Activated CD4-positive, alpha-beta T cell treated with anti-CD3 and anti-CD28 coated beads, Interleukin-2, amount 10 ng/mL, durations not matched to agents 7 days and 5 days (primary cell): ENCODE results near the gene BRICD5. TPM values are rescaled to one million over a fixed set of nuclear protein-coding genes. Genes with fewer than 3 reads are reported as not detected.
"Not testable (repeated sequence)": the region's sequence is repeated elsewhere in the genome, so short reads cannot be mapped to it uniquely, and the experiment has no call there.

Experiments used
- CTCF ChIA-PET: fragments of 350-600 bp; sonication (Branson Sonifier 250); formaldehyde crosslinking; loops from one replicate; lab custom pipeline; 2021; ENCODE audit warnings: antibody characterized with exemption; lab: Charles Lee
- POLR2A ChIA-PET: fragments of 350-600 bp; sonication (Branson Sonifier 250); formaldehyde crosslinking; loops from one replicate; lab custom pipeline; 2021; ENCODE audit warnings: antibody characterized with exemption; lab: Charles Lee
- DNase-seq: peaks from one replicate; pipeline ENCODE4 v3.0.0-alpha.2; 2020
- H3K27ac Mint-ChIP-seq: one replicate; pipeline ENCODE4 v1.8.0; 2021; ENCODE audit warnings: mild to moderate bottlenecking, moderate library complexity, mixed read lengths
- H3K27me3 Mint-ChIP-seq: one replicate; pipeline ENCODE4 v1.8.0; 2021; ENCODE audit warnings: mixed read lengths
- H3K36me3 Mint-ChIP-seq: one replicate; pipeline ENCODE4 v1.8.0; 2021; ENCODE audit warnings: low read depth, mixed read lengths
- H3K4me1 Mint-ChIP-seq: one replicate; pipeline ENCODE4 v1.8.0; 2021; ENCODE audit warnings: mixed read lengths
- H3K4me3 Mint-ChIP-seq: one replicate; pipeline ENCODE4 v1.8.0; 2021; ENCODE audit warnings: mild to moderate bottlenecking, moderate library complexity, mixed read lengths
- H3K9me3 Mint-ChIP-seq: one replicate; pipeline ENCODE4 v1.8.0; 2021; ENCODE audit warnings: mixed read lengths
- total RNA-seq, 2 experiments: library from RNA; stranded (reverse); gene quantifications; one replicate each; pipeline ENCODE4 v1.2.3, GENCODE V29; 2021

BRICD5 gene
- total RNA-seq, 2 experiments from 2014 or later: 13.9 to 17.4 TPM

DNA sequence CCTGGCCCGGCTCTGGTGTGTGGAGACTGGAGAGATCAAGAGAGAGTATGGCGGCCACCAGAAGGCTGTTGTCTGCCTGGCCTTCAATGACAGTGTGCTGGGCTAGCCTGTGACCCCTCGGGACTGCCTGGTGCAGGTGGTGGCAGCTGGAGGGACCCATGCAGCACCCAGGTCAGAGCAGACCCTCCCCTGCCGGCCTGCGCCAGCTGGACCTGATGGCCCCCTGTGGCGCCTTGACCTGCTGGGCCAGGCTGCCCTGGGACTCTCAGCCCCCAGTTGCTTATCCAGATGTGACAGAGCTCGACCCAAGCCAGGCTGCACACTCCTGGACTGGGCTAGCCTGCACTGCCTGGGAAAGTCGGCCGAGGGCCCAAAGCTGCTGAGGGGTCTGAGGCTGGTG is 1.9 kb downstream of the BRICD5 start:
- H3K27ac Mint-ChIP-seq: no peak overlapping the region
- H3K4me3 Mint-ChIP-seq: no peak overlapping the region
- peaks cover 40% of the 10 kb centered on the region for H3K4me1 Mint-ChIP-seq
- POLR2A ChIA-PET: no interaction called here
- H3K27me3 Mint-ChIP-seq: no peaks in the 10 kb centered on the region
- peaks cover 20% of the 10 kb centered on the region for H3K36me3 Mint-ChIP-seq
- CTCF ChIA-PET: no interaction called here
- no peaks in the 10 kb centered on the region for H3K9me3 Mint-ChIP-seq
- no peak for DNase-seq

DNA sequence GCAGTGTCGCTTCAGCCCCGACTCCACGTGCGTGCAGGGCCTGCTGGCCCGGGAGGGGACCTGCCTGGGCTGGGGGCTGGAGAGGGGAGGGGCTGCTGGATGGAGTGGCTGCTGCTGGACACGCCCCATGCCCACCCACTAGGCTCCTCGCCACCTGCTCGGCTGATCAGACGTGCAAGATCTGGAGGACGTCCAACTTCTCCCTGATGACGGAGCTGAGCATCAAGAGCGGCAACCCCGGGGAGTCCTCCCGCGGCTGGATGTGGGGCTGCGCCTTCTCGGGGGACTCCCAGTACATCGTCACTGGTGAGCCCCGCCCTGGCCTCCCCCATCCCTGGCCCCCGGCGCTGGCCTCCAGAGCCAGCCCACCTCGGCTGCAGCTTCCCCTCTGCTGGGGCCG is 2.4 kb downstream of the BRICD5 start:
- Mint-ChIP-seq H3K4me1 (peaks cover 40% of the 10 kb centered on the region), H3K27ac (no peak overlapping the region), H3K9me3 (no peaks in the 10 kb centered on the region), H3K4me3 (no peak overlapping the region), H3K36me3 (peaks cover 18% of the 10 kb centered on the region), H3K27me3 (no peaks in the 10 kb centered on the region)
- POLR2A ChIA-PET: no interaction called here
- CTCF ChIA-PET: interaction anchor here (0.6 kb wide), 1 partner anchor 323 kb away, joined by 4 read pairs; no protein-coding TSS in a partner anchor
- no peak for DNase-seq

DNA sequence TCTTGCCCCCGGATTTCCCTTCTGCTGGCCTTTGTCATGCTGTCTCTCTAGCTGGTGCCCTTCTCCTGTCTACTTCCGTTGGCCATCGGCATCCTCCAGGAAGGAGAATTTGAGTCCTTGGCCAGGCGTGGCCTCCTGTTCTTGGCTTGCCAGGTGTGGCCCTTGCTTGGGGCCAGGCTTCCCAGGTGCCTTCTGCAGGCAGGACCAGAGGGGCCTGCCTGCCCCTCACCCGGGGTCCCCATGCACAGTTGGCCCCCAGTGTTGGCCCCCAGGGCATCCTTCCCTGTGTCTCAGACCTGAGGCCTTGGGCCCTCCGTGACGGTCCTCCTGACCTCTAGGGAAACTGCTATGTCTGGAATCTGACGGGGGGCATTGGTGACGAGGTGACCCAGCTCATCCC is 2.8 kb downstream of the BRICD5 start:
- Mint-ChIP-seq H3K27me3 (no peaks in the 10 kb centered on the region), H3K4me1 (peaks cover 36% of the 10 kb centered on the region), H3K36me3 (peaks cover 16% of the 10 kb centered on the region), H3K9me3 (no peaks in the 10 kb centered on the region), H3K27ac (no peak overlapping the region), H3K4me3 (peak overlapping the region; percentile 58)
- ChIA-PET CTCF (interaction anchor here (0.6 kb wide), 1 partner anchor 323 kb away, joined by 4 read pairs; no protein-coding TSS in a partner anchor), POLR2A (no interaction called here)
- DNase-seq: no peak

DNA sequence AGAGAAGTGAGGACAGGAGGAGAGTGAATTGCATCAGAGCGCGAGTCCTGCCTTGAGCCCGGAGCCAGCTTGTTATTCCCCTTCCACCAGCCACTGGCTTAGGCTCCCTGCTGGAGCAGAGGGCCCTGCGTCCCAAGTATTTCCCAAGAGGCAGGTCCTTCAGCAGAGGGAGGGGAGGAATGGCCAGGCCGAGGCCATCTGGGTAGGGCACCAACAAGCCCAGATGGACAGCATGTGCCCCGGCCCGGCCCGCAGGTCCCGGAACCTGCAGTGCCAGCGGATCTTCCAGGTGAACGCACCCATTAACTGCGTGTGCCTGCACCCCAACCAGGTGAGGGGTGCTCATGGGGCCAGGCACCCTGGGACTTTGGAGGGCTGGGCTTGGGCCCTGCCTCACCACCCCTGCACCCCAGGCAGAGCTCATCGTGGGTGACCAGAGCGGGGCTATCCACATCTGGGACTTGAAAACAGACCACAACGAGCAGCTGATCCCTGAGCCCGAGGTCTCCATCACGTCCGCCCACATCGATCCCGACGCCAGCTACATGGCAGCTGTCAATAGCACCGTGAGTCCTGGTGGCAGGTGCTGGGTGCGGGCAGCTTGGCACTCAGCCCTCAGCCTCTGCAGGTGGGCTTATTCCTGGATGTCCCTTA is 3.8 kb downstream of the BRICD5 start:
- no peak for DNase-seq
- Mint-ChIP-seq H3K4me1 (peaks cover 26% of the 10 kb centered on the region), H3K9me3 (no peaks in the 10 kb centered on the region), H3K36me3 (peaks cover 15% of the 10 kb centered on the region), H3K27ac (peak overlapping the region; percentile 19), H3K27me3 (peaks cover 3% of the 10 kb centered on the region), H3K4me3 (peak overlapping the region; percentile 76)
- POLR2A ChIA-PET: no interaction called here
- CTCF ChIA-PET: interaction anchor here (0.6 kb wide), 1 partner anchor 40 kb away, joined by 3 read pairs; no protein-coding TSS in a partner anchor

DNA sequence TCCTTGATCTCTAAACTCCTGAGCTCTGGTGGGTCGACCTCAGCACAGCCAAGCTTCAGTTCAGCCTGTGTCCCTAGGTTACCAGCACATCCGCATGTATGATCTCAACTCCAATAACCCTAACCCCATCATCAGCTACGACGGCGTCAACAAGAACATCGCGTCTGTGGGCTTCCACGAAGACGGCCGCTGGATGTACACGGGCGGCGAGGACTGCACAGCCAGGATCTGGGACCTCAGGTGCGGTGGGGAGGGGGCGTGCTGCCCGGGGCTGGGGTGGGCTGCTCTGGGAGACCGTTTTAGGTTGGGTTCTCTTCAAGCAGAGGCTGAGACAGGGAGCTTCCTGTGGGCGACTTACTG is 4.3 kb downstream of the BRICD5 start:
- peaks cover 4% of the 10 kb centered on the region for H3K27me3 Mint-ChIP-seq
- CTCF ChIA-PET: interaction anchor here (0.6 to 1.4 kb wide), 2 partner anchors 9 to 41 kb away, joined by 3 read pairs; partner anchors contain the start of gene PGP

DNA sequence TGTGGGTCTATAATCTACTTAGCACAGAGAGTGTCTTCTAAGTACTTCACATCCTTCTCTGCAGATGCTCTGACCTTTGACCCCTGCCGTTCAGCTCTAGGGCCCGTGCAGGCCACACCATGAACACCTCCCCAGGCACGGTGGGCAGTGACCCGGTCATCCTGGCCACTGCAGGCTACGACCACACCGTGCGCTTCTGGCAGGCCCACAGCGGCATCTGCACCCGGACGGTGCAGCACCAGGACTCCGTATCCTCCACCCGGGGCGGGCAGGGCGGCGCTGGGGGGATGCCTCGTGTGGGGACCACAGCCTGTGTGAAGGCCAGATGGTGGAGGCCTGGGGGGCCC is 4.7 kb downstream of the BRICD5 start:
- ChIA-PET CTCF (interaction anchor here (1.4 kb wide), 1 partner anchor 9 kb away, joined by 3 read pairs; the partner anchor contains the start of gene PGP), POLR2A (no interaction called here)
- Mint-ChIP-seq H3K27ac (peak overlapping the region; percentile 84), H3K4me1 (peaks cover 24% of the 10 kb centered on the region), H3K27me3 (peaks cover 4% of the 10 kb centered on the region), H3K9me3 (no peaks in the 10 kb centered on the region), H3K36me3 (peaks cover 15% of the 10 kb centered on the region), H3K4me3 (peak overlapping the region; percentile 76)
- DNase-seq: no peak

More for the DNA sequence above, 4.3 kb downstream of the BRICD5 start:
- no peak for DNase-seq
- POLR2A ChIA-PET: no interaction called here
- H3K4me1 Mint-ChIP-seq: peaks cover 24% of the 10 kb centered on the region
- peak overlapping the region; percentile 84 for H3K27ac Mint-ChIP-seq
- no peaks in the 10 kb centered on the region for H3K9me3 Mint-ChIP-seq
- peak overlapping the region; percentile 76 for H3K4me3 Mint-ChIP-seq
- peaks cover 15% of the 10 kb centered on the region for H3K36me3 Mint-ChIP-seq

DNA sequence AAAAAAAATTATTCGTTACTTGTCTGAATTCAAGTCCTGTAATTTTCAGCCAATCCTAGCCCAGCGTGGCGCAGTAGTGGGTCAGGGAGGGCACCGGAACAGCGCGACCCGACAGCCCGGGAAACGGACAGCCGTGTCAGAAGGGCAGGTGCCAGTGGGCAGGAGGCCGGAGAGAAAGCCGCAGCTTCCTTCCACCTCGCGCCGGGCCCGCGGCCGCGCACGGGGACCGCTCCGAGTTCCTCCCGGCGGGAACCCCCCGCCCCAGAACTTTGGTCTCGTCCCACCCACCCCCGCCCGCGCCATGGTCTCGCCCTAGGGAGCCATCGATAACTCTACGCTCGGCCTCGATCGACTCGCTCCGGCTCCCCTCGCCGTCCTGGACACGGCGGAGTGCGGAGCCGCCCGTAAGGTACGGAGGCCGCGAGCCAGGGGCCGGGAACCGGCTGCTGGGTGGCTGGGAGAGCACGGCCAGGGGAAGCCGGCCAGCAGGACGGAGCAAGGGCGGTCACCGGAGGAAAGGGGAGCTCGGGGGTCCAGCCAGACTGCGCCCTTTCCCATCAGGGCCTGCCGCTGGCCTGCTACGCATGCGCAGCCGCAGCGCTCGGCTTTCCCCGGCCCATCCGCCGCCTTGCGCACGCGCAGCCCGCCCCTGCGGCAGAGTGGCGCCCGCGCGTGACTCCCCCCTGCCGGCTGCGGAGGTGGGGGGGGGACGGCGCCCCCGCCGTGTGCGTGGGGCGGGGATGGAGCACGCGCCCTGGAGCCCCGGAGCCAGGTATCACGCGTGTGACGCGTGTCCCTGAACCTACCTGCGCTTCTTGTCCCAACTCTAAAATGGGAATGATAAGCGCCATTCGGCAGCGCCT is 5.3 kb downstream of the BRICD5 start, which contains the start of gene MLST8:
Gene MLST8, plus strand, starts transcription at position 351 of the 863 bp plus-strand sequence. CDS start 632 bp downstream, outside the sequence.
- CTCF ChIA-PET: interaction anchor here (1.4 kb wide), 1 partner anchor 10 kb away, joined by 3 read pairs; the partner anchor contains the start of gene PGP

DNA sequence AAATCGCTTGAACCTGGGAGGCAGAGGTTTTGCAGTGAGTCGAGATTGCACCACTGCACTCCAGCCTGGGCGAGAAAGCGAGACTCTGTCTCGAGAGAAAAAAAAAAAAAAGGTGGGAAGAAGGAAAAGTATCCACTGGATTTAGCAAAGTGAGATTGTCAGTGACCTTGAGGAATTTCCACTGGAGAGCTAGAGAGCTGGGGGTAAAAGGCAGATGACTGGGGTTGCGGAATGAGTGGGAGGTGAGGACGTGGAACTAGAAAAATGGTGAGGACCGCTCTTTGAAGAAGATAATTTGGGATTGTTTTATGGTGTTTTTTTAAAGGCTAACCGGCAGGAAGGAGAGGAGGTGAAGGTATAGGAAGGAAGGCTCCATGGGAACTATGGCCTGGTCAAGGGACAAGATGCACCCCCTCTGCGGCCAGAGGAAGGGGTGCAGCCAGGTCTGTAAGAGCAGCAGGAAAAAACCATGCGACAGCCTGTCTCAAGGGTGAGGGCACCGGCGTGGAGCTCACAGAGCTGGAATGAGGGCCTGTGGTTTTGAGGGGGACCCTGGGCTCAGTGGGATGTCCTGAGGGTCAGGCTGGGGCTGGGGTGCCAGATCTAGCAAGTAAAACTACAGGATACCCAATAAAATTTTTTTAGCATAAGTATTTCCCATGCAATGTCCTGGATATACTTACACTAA is 6.1 kb downstream of the BRICD5 start:
- Mint-ChIP-seq H3K36me3 (peaks cover 15% of the 10 kb centered on the region), H3K4me1 (peaks cover 24% of the 10 kb centered on the region), H3K27ac (peak overlapping the region; percentile 71), H3K27me3 (peaks cover 7% of the 10 kb centered on the region), H3K4me3 (peak overlapping the region; percentile 69), H3K9me3 (no peaks in the 10 kb centered on the region)
- ChIA-PET POLR2A (no interaction called here), CTCF (interaction anchor here (0.6 kb wide), 1 partner anchor 1774 kb away, joined by 3 read pairs; no protein-coding TSS in a partner anchor)
- no peak for DNase-seq

More for the DNA sequence above, 5.3 kb downstream of the BRICD5 start, which contains the start of gene MLST8:
- Mint-ChIP-seq H3K4me3 (peak within 1 kb of the TSS; percentile 77), H3K9me3 (no peaks in the 10 kb centered on the region), H3K27me3 (peaks cover 4% of the 10 kb centered on the region), H3K4me1 (peaks cover 24% of the 10 kb centered on the region), H3K27ac (peak within 1 kb of the TSS; percentile 87), H3K36me3 (peaks cover 15% of the 10 kb centered on the region)
- DNase-seq: peak; percentile 88
- POLR2A ChIA-PET: no interaction called here

DNA sequence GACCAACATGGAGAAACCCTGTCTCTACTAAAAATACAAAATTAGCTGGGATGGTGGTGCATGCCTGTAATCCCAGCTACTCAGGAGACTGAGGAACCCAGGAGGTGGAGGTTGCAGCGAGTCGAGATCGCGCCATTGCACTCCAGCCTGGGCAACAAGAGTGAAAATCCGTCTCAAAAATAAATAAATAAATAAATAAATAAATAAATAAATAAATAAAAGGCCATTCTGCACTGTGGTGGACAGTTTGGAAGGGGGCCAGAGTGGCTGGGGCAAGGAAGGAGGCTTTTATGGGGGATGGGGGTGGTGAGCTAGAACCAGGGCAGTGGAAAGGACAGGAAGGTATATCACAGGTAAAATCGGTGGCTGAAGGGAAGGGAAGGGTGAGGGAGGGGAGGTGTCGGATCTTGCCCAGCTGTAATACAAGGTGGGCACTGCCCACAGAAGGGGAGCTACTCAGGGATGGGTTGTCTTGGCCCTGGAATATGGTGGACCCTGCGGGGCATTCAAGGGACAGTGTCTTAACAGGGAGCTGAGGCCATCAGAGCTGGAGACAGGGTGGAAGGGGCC is 7.5 kb downstream of the BRICD5 start:
- POLR2A ChIA-PET: interaction anchor here (1.0 kb wide), 1 partner anchor 49 kb away, joined by 3 read pairs; no protein-coding TSS in a partner anchor
- Mint-ChIP-seq H3K27ac (peak overlapping the region; percentile 31), H3K27me3 (peaks cover 14% of the 10 kb centered on the region), H3K36me3 (peaks cover 13% of the 10 kb centered on the region), H3K4me3 (peak overlapping the region; percentile 69), H3K4me1 (peaks cover 24% of the 10 kb centered on the region)
- CTCF ChIA-PET: interaction anchor here (0.8 to 1.3 kb wide), 4 partner anchors 9 to 298 kb away, joined by 3 to 4 read pairs (median 4); no protein-coding TSS in a partner anchor
- H3K9me3 Mint-ChIP-seq, DNase-seq: not testable (repeated sequence)

DNA sequence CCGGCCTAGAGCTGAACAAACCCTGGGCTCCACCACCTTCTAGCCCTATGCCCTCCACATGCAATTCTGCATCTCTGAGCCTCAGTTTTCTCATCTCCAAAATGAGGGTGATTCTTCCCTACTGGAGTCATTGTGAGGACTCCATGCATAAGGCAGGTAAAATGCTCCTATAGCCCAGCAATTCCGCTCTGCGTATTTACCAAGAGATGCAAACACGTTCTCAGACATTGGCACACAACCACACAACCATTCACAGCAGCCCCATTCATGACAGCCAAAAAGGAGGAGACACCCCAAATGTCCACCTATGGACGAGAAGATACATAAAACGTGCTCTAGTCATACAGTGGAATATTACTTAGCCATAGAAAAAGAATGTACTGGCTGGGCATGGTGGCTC is 10.3 kb downstream of the BRICD5 start:
- Mint-ChIP-seq H3K9me3 (no peaks in the 10 kb centered on the region), H3K4me3 (no peak overlapping the region), H3K27me3 (peaks cover 30% of the 10 kb centered on the region), H3K4me1 (peaks cover 11% of the 10 kb centered on the region), H3K27ac (no peak overlapping the region), H3K36me3 (no peaks in the 10 kb centered on the region)
- ChIA-PET CTCF (interaction anchor here (0.8 kb wide), 1 partner anchor 23 kb away, joined by 3 read pairs; the partner anchor contains the start of gene E4F1), POLR2A (interaction anchor here (0.6 kb wide), 1 partner anchor 778 kb away, joined by 3 read pairs; no protein-coding TSS in a partner anchor)
- DNase-seq: no peak

DNA sequence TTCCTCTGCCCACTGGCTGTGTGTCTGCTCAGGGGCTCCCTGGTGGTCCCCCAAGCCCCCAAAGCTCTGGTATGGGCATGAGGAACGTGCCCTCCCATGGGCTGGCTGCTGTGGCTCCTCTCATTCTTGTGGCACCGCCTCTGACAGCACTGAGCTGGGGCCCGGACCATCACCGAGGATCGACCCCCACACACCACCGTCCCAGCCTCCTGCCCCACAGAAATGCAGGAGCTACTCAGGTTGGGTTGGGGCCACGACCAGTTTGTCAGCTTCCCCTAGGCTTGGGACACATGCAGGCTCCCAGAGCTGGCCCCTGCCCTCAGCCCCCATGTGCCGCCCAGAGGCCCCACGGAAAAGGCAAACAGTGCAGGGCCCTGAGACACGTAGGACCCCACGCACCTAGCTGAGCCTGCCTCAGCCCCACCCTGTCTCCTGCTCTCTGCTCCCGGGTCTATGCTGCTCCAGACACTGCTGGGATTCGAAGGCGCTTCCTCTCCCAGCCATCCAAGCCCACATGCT is 11.0 kb downstream of the BRICD5 start:
- Mint-ChIP-seq H3K36me3 (no peaks in the 10 kb centered on the region), H3K4me3 (no peak overlapping the region), H3K27me3 (peaks cover 36% of the 10 kb centered on the region), H3K4me1 (peaks cover 13% of the 10 kb centered on the region), H3K27ac (no peak overlapping the region), H3K9me3 (no peaks in the 10 kb centered on the region)
- no peak for DNase-seq
- ChIA-PET CTCF (interaction anchor here (0.8 kb wide), 1 partner anchor 23 kb away, joined by 3 read pairs; the partner anchor contains the start of gene E4F1), POLR2A (no interaction called here)
